Dermis blood vessel endothelial cell (primary cell): ENCODE measurements around the gene ABCG8. TPM values are rescaled to one million over a fixed set of nuclear protein-coding genes. Genes with fewer than 3 reads are reported as not detected.

ENCODE experiments used
- DNase-seq: peaks from one replicate; pipeline ENCODE4 v3.0.0; 2010
- total RNA-seq: library from RNA; depleted of rRNA; stranded (reverse); fragments of >200 nt; gene quantifications from 2 replicates; pipeline ENCODE4 v1.2.3, GENCODE V29; 2014

ABCG8 gene
- total RNA-seq, 1 donor from 2014 or later, result not detected

DNA sequence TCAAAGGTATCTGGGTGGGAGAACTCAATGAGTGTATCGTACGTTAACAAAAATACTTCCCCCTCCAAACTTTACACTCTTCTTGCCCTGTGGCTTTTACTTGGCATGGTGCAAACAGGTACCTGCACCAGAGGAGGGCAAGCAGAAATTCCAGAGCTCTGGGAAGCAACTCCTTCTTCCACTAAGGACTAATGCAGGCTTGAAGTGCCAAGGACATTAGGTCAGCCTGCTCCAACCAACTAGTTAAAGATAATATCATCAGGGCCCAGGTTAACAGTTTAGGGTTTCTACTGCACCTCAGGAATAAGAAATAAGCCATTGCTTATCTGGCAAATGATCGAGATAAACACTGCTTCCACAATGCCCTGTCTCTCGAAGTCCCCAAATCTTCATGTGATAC lies 86.7 kb downstream of the ABCG8 start:
- DNase-seq, result no peak

GRCh38 chr2:43927442-43927841 lies 88.7 kb downstream of the ABCG8 start:
- no peak for DNase-seq

DNA sequence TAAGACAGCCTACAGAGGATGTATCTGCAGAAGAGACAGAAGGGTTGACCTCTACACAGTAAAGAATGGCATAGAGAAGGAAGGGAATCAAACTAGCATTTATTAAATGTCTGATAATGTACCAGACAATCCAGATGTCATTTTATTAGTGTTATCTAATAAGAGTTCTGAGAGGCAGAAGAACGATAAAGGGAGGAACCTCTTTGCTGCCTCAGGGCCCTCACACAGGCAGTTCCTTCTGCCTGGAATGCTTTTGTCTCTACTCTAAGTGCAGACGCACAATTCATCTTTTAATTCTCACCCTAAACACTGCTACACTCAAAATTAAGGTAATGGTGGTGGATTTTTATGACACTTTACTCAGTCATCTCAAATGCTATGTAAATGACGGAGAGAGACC lies 92.5 kb downstream of the ABCG8 start:
- DNase-seq, result no peak

Other genes with a start within 250 kb of the ABCG8 start
- gene THADA, start 242.9 kb upstream of the ABCG8 start, total RNA-seq, result 25.0 and 26.9 TPM in 2 replicates
- 0.14 and 1.5 TPM in 2 replicates for gene PLEKHH2, start 201.7 kb upstream of the ABCG8 start, total RNA-seq
- gene C1GALT1C1L, start 162.5 kb upstream of the ABCG8 start, total RNA-seq, result 0.17 and 0.37 TPM in 2 replicates
- 7.0 and 11.2 TPM in 2 replicates for gene DYNC2LI1, start 64.9 kb upstream of the ABCG8 start, total RNA-seq
- gene ABCG5, start 132 bp upstream of the ABCG8 start, total RNA-seq, result not detected in 2 replicates
- gene LRPPRC, start 157.0 kb downstream of the ABCG8 start, total RNA-seq, result 58.0 and 108 TPM in 2 replicates